ENCODE measurements around the gene SLC9B1.

GRCh38 chr4:103010804-103011203 lies 8.7 kb downstream of the SLC9B1 start:
- TF ChIP-seq, protein P1, sequence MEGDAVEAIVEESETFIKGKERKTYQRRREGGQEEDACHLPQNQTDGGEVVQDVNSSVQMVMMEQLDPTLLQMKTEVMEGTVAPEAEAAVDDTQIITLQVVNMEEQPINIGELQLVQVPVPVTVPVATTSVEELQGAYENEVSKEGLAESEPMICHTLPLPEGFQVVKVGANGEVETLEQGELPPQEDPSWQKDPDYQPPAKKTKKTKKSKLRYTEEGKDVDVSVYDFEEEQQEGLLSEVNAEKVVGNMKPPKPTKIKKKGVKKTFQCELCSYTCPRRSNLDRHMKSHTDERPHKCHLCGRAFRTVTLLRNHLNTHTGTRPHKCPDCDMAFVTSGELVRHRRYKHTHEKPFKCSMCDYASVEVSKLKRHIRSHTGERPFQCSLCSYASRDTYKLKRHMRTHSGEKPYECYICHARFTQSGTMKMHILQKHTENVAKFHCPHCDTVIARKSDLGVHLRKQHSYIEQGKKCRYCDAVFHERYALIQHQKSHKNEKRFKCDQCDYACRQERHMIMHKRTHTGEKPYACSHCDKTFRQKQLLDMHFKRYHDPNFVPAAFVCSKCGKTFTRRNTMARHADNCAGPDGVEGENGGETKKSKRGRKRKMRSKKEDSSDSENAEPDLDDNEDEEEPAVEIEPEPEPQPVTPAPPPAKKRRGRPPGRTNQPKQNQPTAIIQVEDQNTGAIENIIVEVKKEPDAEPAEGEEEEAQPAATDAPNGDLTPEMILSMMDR (IDR thresholded peaks at IDR 0.05), result no peak
- TF ChIP-seq POLR2A (IDR thresholded peaks at IDR 0.05) (no peak), EP300 (IDR thresholded peaks at IDR 0.05) (no peak)

Measured in stomach (tissue), 4 donors.